Endodermal cell (in vitro differentiated cells): Measurements from ENCODE around the gene SNW1. TPM values are rescaled to one million over a fixed set of nuclear protein-coding genes. Genes with fewer than 3 reads are reported as not detected.

Experiments used
- DNase-seq: peaks from one replicate; pipeline ENCODE4 v3.0.0-alpha.2; 2017
- H3K27ac ChIP-seq: 2 replicates; pipeline ENCODE4 v1.5.1; 2013; ENCODE audit warnings: mild to moderate bottlenecking, low read depth, low read length, moderate library complexity
- H3K27me3 ChIP-seq: 2 replicates; pipeline ENCODE4 v1.6.1; 2013; ENCODE audit warnings: mild to moderate bottlenecking, low read length, moderate library complexity; ENCODE audit not compliant: insufficient read depth, control insufficient read depth, poor library complexity, severe bottlenecking
- H3K36me3 ChIP-seq: 2 replicates; pipeline ENCODE4 v1.7.0; 2013; ENCODE audit warnings: mild to moderate bottlenecking, low read length, moderate library complexity; ENCODE audit not compliant: control insufficient read depth, insufficient read depth
- H3K4me1 ChIP-seq: one replicate; pipeline ENCODE4 v1.7.0; 2013; ENCODE audit warnings: low read length; ENCODE audit not compliant: control insufficient read depth, insufficient read depth
- H3K4me3 ChIP-seq: 2 replicates; pipeline ENCODE4 v1.5.1; 2013; ENCODE audit warnings: mild to moderate bottlenecking, low read length, moderate library complexity
- H3K9ac ChIP-seq: 2 replicates; pipeline ENCODE4 v1.6.1; 2013; ENCODE audit warnings: mild to moderate bottlenecking, low read length, moderate library complexity; ENCODE audit not compliant: poor library complexity, severe bottlenecking; ENCODE audit errors: extremely low read depth
- H3K9me3 ChIP-seq: 2 replicates; pipeline ENCODE4 v1.6.1; 2013; ENCODE audit warnings: mild to moderate bottlenecking, low read length, moderate library complexity; ENCODE audit not compliant: control insufficient read depth
- H3K27ac Mint-ChIP-seq: 2 replicates; pipeline ENCODE4 v1.8.0; 2020; ENCODE audit warnings: mixed read lengths
- H3K27me3 Mint-ChIP-seq: 2 replicates; pipeline ENCODE4 v1.8.0; 2021; ENCODE audit warnings: mild to moderate bottlenecking, mixed read lengths; ENCODE audit not compliant: insufficient read depth
- H3K36me3 Mint-ChIP-seq: 2 replicates; pipeline ENCODE4 v1.8.0; 2020; ENCODE audit warnings: low read depth, mixed read lengths
- H3K4me1 Mint-ChIP-seq: 2 replicates; pipeline ENCODE4 v1.8.0; 2020; ENCODE audit warnings: mixed read lengths
- H3K4me3 Mint-ChIP-seq: 2 replicates; pipeline ENCODE4 v1.8.0; 2020; ENCODE audit warnings: mild to moderate bottlenecking, moderate library complexity, mixed read lengths
- H3K9me3 Mint-ChIP-seq: 2 replicates; pipeline ENCODE4 v1.8.0; 2020; ENCODE audit warnings: mild to moderate bottlenecking, mixed read lengths
- WGBS, 2 experiments: methylation state at CpG; one replicate each; pipeline versions ENCODE4 v1.1.5 to v1.1.7; 2013; ENCODE audit warnings: missing lambda C conversion rate in 2 of 2, mixed read lengths in 1 of 2; ENCODE audit not compliant: insufficient coverage in 1 of 2, insufficient read length in 1 of 2; 5-methylcytosine and 5-hydroxymethylcytosine counted together
- total RNA-seq, 2 donors: library from RNA; stranded (reverse); fragmentation: NEBNext Ultra II Directional in 1 of 2; extraction: Animal tissue kit (Norgen Biotek cat#: 25700) in 1 of 2; gene quantifications; 2 replicates in 1 of 2; 3 replicates in 1 of 2; pipeline ENCODE4 v1.2.1, GENCODE V29; 2021
- TF ChIP-seq, protein P1 (sequence below): fragments of 200-600 bp; sonication (generic); conservative IDR thresholded peaks from 2 replicates; pipeline ENCODE4 v1.5.0; 2021; ENCODE audit warnings: antibody characterized with exemption, mild to moderate bottlenecking

The SNW1 gene
- total RNA-seq, 2 donors from 2014 or later: 60.8 to 87.8 TPM

DNA sequence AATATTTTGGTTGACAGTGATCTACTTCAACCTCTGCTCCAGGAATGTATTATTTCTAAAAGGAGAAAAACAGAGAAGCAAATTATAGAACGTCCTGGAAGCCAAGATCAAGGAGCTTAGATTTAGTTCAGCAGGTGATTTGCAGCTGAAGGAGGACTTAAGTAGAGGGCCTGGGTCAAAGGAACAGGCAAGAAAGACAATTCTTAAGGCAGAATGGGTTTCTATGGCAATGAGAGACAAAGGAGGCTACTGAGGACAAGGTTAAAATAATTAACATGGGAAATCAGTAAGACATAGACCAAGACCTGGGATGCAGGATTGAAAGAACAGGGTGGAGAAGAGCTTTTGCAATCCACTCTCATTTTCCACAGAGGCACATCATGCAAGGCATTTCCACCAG lies 2.4 kb upstream of the SNW1 start:
- no peaks in the 10 kb centered on the region for H3K4me1 ChIP-seq
- H3K27ac Mint-ChIP-seq: no peak overlapping the region
- no peak for DNase-seq
- H3K36me3 Mint-ChIP-seq: peaks cover 1% of the 10 kb centered on the region
- H3K27ac ChIP-seq: no peak overlapping the region
- no peaks in the 10 kb centered on the region for H3K9me3 Mint-ChIP-seq
- H3K4me3 ChIP-seq: no peak overlapping the region
- H3K9ac ChIP-seq: no peak overlapping the region
- peaks cover 5% of the 10 kb centered on the region for H3K36me3 ChIP-seq
- no peaks in the 10 kb centered on the region for H3K27me3 ChIP-seq
- peaks cover 13% of the 10 kb centered on the region for H3K4me1 Mint-ChIP-seq
- WGBS, 2 experiments: 33 to 50% methylated on average over 1 of the region's 1 CpG
- no peak overlapping the region for H3K4me3 Mint-ChIP-seq
- peaks cover 4% of the 10 kb centered on the region for H3K27me3 Mint-ChIP-seq
- no peaks in the 10 kb centered on the region for H3K9me3 ChIP-seq
- TF ChIP-seq, protein P1, sequence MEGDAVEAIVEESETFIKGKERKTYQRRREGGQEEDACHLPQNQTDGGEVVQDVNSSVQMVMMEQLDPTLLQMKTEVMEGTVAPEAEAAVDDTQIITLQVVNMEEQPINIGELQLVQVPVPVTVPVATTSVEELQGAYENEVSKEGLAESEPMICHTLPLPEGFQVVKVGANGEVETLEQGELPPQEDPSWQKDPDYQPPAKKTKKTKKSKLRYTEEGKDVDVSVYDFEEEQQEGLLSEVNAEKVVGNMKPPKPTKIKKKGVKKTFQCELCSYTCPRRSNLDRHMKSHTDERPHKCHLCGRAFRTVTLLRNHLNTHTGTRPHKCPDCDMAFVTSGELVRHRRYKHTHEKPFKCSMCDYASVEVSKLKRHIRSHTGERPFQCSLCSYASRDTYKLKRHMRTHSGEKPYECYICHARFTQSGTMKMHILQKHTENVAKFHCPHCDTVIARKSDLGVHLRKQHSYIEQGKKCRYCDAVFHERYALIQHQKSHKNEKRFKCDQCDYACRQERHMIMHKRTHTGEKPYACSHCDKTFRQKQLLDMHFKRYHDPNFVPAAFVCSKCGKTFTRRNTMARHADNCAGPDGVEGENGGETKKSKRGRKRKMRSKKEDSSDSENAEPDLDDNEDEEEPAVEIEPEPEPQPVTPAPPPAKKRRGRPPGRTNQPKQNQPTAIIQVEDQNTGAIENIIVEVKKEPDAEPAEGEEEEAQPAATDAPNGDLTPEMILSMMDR: no peak

DNA sequence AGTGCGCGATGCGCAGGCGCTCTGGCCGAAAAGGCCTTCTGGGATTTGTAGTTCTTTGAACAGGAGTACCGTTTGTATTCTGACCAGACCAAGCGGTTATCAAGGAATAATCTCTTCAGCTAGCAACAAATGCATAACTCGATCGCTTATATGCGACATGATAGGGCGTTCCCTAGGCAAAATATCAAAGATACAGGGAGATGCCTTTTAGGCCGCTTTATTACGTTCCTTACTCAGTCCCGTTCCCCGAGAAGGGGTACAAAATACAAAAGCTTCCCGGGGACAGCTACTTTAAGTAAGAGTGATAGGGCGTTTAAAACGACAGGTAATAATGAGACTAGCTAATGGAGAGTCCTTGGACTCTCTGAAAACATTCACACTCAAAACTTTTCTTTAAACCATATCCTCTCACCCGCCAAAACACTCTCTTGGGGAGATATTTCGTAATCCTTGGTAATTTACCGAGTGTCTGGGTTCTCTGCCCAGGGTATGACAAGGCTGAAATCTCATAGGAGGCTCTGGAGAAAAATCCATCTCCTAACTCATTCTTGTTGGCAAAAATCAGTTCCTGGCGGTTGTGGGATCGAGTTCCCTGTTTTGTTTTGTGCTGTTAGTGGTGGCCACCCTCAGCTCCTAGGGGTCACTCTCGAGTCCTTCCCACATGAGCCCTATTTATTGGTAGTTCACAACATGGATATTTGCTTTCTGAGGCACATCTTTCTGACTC lies 412 bp upstream of the SNW1 start:
- DNase-seq: peak; percentile 74
- Histone ChIP-seq H3K27me3 (no peaks in the 10 kb centered on the region), H3K36me3 (peaks cover 17% of the 10 kb centered on the region), H3K4me1 (no peaks in the 10 kb centered on the region), H3K9ac (peak overlapping the region; percentile 89), H3K4me3 (peak overlapping the region; percentile 95), H3K9me3 (no peaks in the 10 kb centered on the region), H3K27ac (no peak overlapping the region)
- Mint-ChIP-seq H3K27ac (peak overlapping the region; percentile 99), H3K4me1 (peaks cover 13% of the 10 kb centered on the region), H3K27me3 (peaks cover 2% of the 10 kb centered on the region), H3K9me3 (no peaks in the 10 kb centered on the region), H3K36me3 (peaks cover 8% of the 10 kb centered on the region), H3K4me3 (peak overlapping the region; percentile 99)
- 5 to 12% methylated on average over 17 to 23 of the region's 24 CpGs for WGBS, 2 experiments
- TF ChIP-seq, protein P1: peak; percentile 66

DNA sequence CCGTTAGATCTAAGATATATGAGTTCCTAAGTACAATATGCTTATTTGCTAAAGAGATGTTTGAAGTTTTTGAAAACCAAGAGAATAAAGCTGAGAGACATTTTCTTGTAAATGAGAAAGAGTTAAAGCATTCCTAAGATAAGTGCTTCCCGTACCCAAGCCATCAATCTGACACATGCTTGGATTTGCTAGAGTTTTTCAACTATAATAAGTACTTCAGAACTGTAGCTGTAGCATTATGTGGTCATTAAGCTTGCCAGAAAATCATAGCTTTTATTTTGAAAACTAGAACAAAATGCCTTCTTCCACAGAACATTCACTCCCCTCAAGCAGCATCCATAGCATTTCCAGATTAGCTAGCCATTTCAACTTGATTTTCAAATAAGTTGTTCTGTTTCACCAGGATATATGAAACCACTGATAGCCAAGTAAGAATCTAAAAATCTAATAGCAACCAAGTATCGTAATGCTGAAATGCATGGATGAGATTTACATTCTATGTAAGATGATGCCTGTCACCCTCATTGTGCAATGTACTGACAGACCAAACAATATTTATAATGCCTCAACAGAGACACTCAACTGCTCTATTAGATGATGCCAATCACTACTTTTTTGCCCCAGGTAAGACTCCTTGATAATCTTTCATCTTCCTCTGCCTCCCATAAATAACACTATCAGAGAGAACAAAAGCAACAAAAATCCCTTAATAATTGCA lies 8.0 kb downstream of the SNW1 start:
- H3K9ac ChIP-seq: no peak overlapping the region
- H3K27me3 Mint-ChIP-seq: no peaks in the 10 kb centered on the region
- no peaks in the 10 kb centered on the region for H3K27me3 ChIP-seq
- no peak overlapping the region for H3K4me3 ChIP-seq
- no peak overlapping the region for H3K27ac ChIP-seq
- H3K9me3 Mint-ChIP-seq: peaks cover 2% of the 10 kb centered on the region
- DNase-seq: no peak
- no peak overlapping the region for H3K4me3 Mint-ChIP-seq
- no peak overlapping the region for H3K27ac Mint-ChIP-seq
- H3K9me3 ChIP-seq: peaks cover 13% of the 10 kb centered on the region
- H3K36me3 ChIP-seq: peaks cover 67% of the 10 kb centered on the region
- 95 to 100% methylated on average over 1 to 3 of the region's 3 CpGs for WGBS, 2 experiments
- no peaks in the 10 kb centered on the region for H3K4me1 ChIP-seq
- H3K36me3 Mint-ChIP-seq: peaks cover 73% of the 10 kb centered on the region
- TF ChIP-seq, protein P1: no peak
- no peaks in the 10 kb centered on the region for H3K4me1 Mint-ChIP-seq
